Upper lobe of left lung (tissue), 4 donors: ENCODE results near the gene TNFRSF17.
A peak's percentile ranks its signal among the peaks of the same experiment; 100 is the strongest.

Experiments
- EP300 ChIP-seq, 4 donors: sonication (generic); formaldehyde crosslinking; IDR thresholded peaks; one replicate each; pipeline ENCODE4 v1.5.1; 2017; ENCODE audit warnings: antibody characterized with exemption in 4 of 4, control low read depth in 2 of 4
- POLR2A ChIP-seq, 4 donors: fragments of 450-650 bp; IDR thresholded peaks; one replicate each; pipeline ENCODE4 v1.5.1; 2016 to 2017; ENCODE audit warnings: antibody characterized with exemption in 4 of 4, mild to moderate bottlenecking in 2 of 4
- TF ChIP-seq, protein P1 (sequence below), 6 experiments: fragments of 450-650 bp in 4 of 6; fragments of 200-600 bp in 2 of 6; sonication (generic) in 2 of 6; IDR thresholded peaks; one replicate each; pipeline ENCODE4 v1.5.1; 2016 to 2019; ENCODE audit warnings: antibody characterized with exemption in 6 of 6

DNA sequence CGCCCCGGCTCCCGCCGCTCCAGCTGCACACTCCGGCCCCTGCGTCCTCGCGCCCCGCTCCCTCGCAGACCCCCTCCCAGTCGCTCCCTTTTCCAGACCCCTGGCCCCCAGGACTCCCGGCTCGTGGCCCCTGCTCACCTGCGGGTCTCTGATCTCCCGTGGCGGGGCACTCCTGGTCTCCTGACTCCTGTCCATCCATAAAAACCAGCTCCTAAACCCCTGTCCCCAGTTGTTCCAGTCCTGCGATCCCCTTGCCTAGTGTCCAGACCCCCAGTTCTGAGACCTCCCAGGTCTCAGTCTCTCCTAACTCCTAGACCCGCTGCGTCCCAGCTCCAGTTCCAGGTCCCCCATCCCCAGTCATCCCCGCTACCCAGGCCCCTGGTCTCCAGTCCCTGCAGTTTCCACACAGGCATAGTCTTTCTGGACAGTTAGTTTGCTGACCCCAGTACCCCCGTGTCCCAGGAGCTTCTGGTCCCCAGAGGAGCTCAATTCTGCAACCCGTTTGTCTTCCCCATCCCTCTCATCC is 11.9 kb downstream of the TNFRSF17 start:
- TF ChIP-seq, protein P1, sequence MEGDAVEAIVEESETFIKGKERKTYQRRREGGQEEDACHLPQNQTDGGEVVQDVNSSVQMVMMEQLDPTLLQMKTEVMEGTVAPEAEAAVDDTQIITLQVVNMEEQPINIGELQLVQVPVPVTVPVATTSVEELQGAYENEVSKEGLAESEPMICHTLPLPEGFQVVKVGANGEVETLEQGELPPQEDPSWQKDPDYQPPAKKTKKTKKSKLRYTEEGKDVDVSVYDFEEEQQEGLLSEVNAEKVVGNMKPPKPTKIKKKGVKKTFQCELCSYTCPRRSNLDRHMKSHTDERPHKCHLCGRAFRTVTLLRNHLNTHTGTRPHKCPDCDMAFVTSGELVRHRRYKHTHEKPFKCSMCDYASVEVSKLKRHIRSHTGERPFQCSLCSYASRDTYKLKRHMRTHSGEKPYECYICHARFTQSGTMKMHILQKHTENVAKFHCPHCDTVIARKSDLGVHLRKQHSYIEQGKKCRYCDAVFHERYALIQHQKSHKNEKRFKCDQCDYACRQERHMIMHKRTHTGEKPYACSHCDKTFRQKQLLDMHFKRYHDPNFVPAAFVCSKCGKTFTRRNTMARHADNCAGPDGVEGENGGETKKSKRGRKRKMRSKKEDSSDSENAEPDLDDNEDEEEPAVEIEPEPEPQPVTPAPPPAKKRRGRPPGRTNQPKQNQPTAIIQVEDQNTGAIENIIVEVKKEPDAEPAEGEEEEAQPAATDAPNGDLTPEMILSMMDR (IDR thresholded peaks at IDR 0.05): peak in 1 of 6 experiments; percentile 9
- no peak for TF ChIP-seq POLR2A (IDR thresholded peaks at IDR 0.05)
- TF ChIP-seq EP300 (IDR thresholded peaks at IDR 0.05): no peak
